Calu3 (cell line): Measurements from ENCODE around the gene FHAD1. TPM values are rescaled to one million over a fixed set of nuclear protein-coding genes. Genes with fewer than 3 reads are reported as not detected.

Experiments used
- BruUV-seq: library from RNA; stranded (reverse); fragments of 400-500 nt; replicated peaks from 2 replicates; lab custom pipeline; 2021; lab: Mats Ljungman, UMichigan
- CTCF ChIA-PET: fragments of 300-600 bp; sonication (Branson Sonifier 250); formaldehyde crosslinking; loops from one replicate; lab custom pipeline; 2022; ENCODE audit warnings: antibody characterized with exemption; lab: Charles Lee
- DNase-seq: peaks from one replicate; pipeline ENCODE4 v3.0.0; 2022
- H3K27ac Mint-ChIP-seq: one replicate; pipeline ENCODE4 v1.8.0; 2022; ENCODE audit warnings: mixed read lengths; ENCODE audit not compliant: unreplicated experiment
- H3K27me3 Mint-ChIP-seq: one replicate; pipeline ENCODE4 v1.8.0; 2022; ENCODE audit warnings: mixed read lengths; ENCODE audit not compliant: unreplicated experiment
- H3K36me3 Mint-ChIP-seq: one replicate; pipeline ENCODE4 v1.8.0; 2022; ENCODE audit warnings: mild to moderate bottlenecking, moderate library complexity, mixed read lengths; ENCODE audit not compliant: insufficient read depth, unreplicated experiment
- H3K4me1 Mint-ChIP-seq: one replicate; pipeline ENCODE4 v1.8.0; 2022; ENCODE audit warnings: mild to moderate bottlenecking, low read depth, mixed read lengths; ENCODE audit not compliant: unreplicated experiment
- H3K4me3 Mint-ChIP-seq: one replicate; pipeline ENCODE4 v1.8.0; 2022; ENCODE audit warnings: mild to moderate bottlenecking, low read depth, moderate library complexity, mixed read lengths; ENCODE audit not compliant: unreplicated experiment
- H3K9me3 Mint-ChIP-seq: one replicate; pipeline ENCODE4 v1.8.0; 2022; ENCODE audit warnings: low read depth, mixed read lengths; ENCODE audit not compliant: unreplicated experiment
- intact Hi-C: fragments of 100-400 bp; cut with micrococcal nuclease; formaldehyde crosslinking; loops from one replicate; pipeline ENCODE4 v1.10.0; 2022; ENCODE audit not compliant: unreplicated experiment
- total RNA-seq: library from RNA; stranded (reverse); gene quantifications from 2 replicates; pipeline ENCODE4 v1.2.3, GENCODE V29; 2022
- TF ChIP-seq, protein P1 (sequence below): fragments of 200-600 bp; IDR thresholded peaks from one replicate; pipeline ENCODE4 v1.8.0; 2022; ENCODE audit warnings: antibody characterized with exemption; ENCODE audit not compliant: unreplicated experiment

FHAD1 gene
- total RNA-seq, 1 experiment from 2014 or later = 2.7 TPM

DNA sequence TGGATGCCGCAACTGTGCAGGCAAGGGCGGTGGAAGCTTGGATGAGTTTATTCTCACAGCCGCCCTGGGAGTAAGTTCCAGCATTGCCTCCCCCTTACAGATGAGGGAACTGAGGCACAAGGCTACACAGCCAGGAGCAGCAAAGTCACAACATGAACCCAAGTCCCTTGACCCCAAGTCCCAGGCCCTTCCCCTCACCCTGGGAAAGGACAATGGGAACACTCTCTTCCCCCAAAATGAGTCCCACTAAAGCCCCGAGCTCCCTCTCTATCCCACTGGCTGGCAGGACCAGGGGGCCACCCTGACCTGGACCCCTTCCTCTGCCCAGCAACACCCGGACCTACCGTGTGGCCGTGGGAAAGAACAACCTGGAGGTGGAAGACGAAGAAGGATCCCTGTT, 195.1 kb downstream of the FHAD1 start:
- intact Hi-C loops = no loop called here
- no peak for DNase-seq
- TF ChIP-seq, protein P1, sequence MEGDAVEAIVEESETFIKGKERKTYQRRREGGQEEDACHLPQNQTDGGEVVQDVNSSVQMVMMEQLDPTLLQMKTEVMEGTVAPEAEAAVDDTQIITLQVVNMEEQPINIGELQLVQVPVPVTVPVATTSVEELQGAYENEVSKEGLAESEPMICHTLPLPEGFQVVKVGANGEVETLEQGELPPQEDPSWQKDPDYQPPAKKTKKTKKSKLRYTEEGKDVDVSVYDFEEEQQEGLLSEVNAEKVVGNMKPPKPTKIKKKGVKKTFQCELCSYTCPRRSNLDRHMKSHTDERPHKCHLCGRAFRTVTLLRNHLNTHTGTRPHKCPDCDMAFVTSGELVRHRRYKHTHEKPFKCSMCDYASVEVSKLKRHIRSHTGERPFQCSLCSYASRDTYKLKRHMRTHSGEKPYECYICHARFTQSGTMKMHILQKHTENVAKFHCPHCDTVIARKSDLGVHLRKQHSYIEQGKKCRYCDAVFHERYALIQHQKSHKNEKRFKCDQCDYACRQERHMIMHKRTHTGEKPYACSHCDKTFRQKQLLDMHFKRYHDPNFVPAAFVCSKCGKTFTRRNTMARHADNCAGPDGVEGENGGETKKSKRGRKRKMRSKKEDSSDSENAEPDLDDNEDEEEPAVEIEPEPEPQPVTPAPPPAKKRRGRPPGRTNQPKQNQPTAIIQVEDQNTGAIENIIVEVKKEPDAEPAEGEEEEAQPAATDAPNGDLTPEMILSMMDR = no peak
- Mint-ChIP-seq H3K27ac (no peak overlapping the region), H3K4me3 (no peak overlapping the region), H3K9me3 (no peaks in the 10 kb centered on the region), H3K36me3 (peaks cover 4% of the 10 kb centered on the region), H3K4me1 (no peaks in the 10 kb centered on the region), H3K27me3 (peaks cover 21% of the 10 kb centered on the region)
- CTCF ChIA-PET = no interaction called here
- BruUV-seq = no TSS peak

GRCh38 chr1:15442759-15443158, 195.7 kb downstream of the FHAD1 start:
- CTCF ChIA-PET = no interaction called here
- DNase-seq = no peak
- H3K36me3 Mint-ChIP-seq = peaks cover 4% of the 10 kb centered on the region
- no peaks in the 10 kb centered on the region for H3K9me3 Mint-ChIP-seq
- TF ChIP-seq, protein P1 = no peak
- no peaks in the 10 kb centered on the region for H3K4me1 Mint-ChIP-seq
- peaks cover 27% of the 10 kb centered on the region for H3K27me3 Mint-ChIP-seq
- no peak overlapping the region for H3K4me3 Mint-ChIP-seq
- BruUV-seq = no TSS peak
- intact Hi-C loops = no loop called here
- H3K27ac Mint-ChIP-seq = no peak overlapping the region

DNA sequence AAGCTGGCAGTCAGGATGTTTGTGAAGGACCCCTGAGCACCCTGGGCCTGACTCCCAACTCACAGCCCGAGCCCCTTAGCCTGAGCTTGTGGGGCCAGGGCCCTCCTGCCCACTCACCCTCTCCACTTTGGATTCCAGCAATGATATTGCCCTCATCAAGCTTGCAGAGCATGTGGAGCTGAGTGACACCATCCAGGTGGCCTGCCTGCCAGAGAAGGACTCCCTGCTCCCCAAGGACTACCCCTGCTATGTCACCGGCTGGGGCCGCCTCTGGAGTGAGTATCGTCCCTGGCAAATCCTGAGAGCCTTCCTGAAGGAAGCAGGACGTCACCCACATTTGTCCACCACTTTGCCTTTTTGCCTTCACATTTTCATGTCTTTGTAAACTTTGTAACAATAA, 196.3 kb downstream of the FHAD1 start:
- no peaks in the 10 kb centered on the region for H3K9me3 Mint-ChIP-seq
- TF ChIP-seq, protein P1 = no peak
- no peak overlapping the region for H3K27ac Mint-ChIP-seq
- intact Hi-C loops = no loop called here
- BruUV-seq = no TSS peak
- H3K27me3 Mint-ChIP-seq = peaks cover 27% of the 10 kb centered on the region
- H3K36me3 Mint-ChIP-seq = peaks cover 3% of the 10 kb centered on the region
- CTCF ChIA-PET = no interaction called here
- no peak for DNase-seq
- H3K4me1 Mint-ChIP-seq = no peaks in the 10 kb centered on the region
- no peak overlapping the region for H3K4me3 Mint-ChIP-seq

DNA sequence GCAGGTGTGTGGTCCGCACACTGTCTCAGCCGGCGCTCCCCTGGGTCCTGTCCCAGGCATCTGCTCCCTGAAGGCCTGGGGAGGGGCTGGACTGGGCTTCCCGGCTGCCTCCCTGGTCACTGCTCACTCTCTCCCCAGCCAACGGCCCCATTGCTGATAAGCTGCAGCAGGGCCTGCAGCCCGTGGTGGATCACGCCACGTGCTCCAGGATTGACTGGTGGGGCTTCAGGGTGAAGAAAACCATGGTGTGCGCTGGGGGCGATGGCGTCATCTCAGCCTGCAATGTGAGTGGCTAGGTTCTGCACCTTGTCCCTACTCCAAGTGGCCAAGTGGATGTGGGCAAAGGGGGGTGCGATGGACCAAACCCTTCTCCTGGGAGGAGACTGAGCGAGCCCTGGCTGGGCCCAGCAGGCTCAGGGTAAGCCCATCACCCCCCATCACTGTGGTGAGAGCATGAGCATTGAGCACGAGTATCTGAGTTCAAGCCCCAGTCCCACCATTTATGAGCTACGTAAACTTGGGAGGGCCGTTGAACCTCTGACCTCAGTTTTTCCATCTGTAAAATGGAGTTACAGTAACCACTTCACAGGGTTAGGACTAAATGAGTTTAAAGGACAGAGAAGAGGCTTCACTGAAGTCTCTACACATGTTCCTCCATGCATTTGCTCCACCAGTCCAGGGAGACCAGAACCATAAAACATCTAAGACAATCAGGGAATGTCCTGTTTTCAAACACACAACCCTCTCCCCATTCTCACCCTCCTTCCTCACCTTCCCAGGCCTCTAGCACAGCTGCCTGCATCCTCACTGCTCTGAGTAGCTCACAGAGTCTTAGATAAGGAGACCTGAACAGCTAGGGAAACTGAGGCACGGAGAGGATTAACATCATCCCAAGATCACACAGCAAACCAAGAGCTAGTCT, 197.7 kb downstream of the FHAD1 start:
- peaks cover 27% of the 10 kb centered on the region for H3K27me3 Mint-ChIP-seq
- H3K4me1 Mint-ChIP-seq = no peaks in the 10 kb centered on the region
- no peaks in the 10 kb centered on the region for H3K36me3 Mint-ChIP-seq
- H3K4me3 Mint-ChIP-seq = no peak overlapping the region
- H3K9me3 Mint-ChIP-seq = no peaks in the 10 kb centered on the region
- DNase-seq = no peak
- BruUV-seq = no TSS peak
- intact Hi-C loops = no loop called here
- TF ChIP-seq, protein P1 = no peak
- CTCF ChIA-PET = no interaction called here
- H3K27ac Mint-ChIP-seq = no peak overlapping the region
